Amygdala (tissue), 56 donors: ENCODE results near the gene PDSS2.
"Not testable (repeated sequence)": the region's sequence is repeated elsewhere in the genome, so short reads cannot be mapped to it uniquely, and the experiment has no call there.

Experiments
- DNase-seq, 56 donors: peaks; one replicate each; lab custom pipeline; 2025; lab: John Stamatoyannopoulos, UW

PDSS2 gene

DNA sequence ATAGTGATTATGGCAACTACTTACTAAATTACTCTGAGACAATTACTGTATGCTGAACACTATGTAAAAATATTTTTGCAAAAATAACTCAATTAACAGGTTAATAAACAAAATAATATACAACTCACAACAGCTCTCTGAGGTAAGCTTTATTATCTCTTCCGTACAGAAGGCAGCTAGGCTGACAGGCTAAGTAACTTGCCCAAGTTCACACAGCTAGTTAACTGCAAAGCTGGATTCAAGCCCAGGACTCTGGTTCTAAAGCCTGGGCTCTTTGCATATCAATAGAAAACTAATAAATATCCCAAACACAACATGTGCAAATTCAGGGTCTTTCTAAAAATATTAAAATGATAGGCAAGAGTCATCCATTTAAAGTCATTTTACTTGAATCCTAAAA lies 174.6 kb downstream of the PDSS2 start:
- peak in 1 of 56 donors; percentile 1 for DNase-seq

DNA sequence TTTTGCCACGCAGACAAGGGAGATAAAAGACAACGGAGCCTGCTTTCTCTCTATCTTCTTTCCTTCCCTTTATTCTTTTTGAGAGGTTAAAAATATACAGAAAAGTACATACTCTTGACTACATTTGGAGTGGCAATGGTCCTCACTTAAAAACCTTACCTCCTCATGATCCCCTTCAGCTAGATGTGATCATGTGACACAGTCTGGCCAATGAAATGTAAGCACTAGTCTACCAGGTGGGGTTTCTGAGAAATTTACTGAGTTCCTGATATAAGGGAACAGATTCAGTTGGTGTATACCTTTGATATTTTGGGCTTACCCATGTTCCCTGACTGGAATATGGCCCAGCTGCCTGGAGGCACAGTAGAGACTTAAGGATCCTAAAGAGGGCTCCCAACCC lies 178.6 kb downstream of the PDSS2 start:
- no peak for DNase-seq

- DNase-seq: not testable (repeated sequence)
Measured at GRCh38 chr6:107280001-107280400, 179.4 kb downstream of the PDSS2 start.

GRCh38 chr6:107275330-107275865 lies 184.0 kb downstream of the PDSS2 start:
- no peak for DNase-seq

- no peak for DNase-seq
Measured at GRCh38 chr6:107274288-107274687, 185.1 kb downstream of the PDSS2 start.

- DNase-seq: no peak
Measured at GRCh38 chr6:107272246-107272645, 187.1 kb downstream of the PDSS2 start.

DNA sequence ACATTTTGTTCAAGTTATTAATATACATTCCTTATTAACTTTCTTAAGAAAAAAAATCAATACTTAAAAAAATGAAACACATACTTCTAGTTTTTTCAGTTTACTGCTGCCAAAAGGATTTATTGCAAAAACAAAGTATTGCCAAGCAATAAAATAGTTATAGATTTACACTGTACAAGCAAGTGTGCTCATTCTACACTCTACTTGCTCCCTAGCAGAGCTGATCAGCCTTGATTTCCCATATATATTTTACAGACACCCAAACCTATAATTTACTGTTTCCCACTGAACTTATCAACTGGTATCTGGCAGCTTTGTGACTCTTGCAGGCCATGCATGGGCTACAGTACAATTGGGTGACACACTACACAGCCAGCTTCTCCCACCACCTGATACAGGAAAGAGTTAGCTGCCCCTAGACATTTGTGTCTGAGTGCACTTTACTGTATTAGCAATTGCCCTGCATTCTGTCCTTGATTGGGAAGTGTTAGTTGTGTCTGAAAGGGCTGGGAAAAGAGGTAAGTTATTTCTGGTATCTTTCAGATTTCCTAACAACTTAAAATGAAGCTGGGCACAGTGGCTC lies 188.1 kb downstream of the PDSS2 start:
- DNase-seq: no peak

- no peak for DNase-seq
Measured at GRCh38 chr6:107267634-107268033, 191.7 kb downstream of the PDSS2 start.

DNA sequence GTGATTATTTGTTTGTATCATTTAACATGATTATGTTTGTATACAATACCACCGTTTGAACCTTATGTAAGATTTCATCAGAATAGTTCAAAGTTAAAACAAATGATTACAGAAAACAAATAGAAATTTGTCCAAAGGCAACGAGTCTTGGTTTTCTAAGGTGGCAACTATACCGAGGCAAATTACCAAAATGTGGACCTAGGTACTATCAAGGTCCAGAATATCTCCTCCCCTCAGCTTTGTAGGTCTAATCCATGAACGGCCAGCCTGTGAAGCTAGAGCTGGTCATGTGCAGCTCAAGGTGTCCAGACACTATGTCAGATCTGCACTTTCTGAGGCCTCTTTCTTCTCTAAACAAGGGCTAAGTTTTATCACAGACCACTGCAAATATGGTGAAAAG lies 192.4 kb downstream of the PDSS2 start:
- DNase-seq: no peak

- no peak for DNase-seq
Measured at GRCh38 chr6:107266563-107266962, 192.8 kb downstream of the PDSS2 start.

GRCh38 chr6:107264357-107264840 lies 195.0 kb downstream of the PDSS2 start:
- no peak for DNase-seq

DNA sequence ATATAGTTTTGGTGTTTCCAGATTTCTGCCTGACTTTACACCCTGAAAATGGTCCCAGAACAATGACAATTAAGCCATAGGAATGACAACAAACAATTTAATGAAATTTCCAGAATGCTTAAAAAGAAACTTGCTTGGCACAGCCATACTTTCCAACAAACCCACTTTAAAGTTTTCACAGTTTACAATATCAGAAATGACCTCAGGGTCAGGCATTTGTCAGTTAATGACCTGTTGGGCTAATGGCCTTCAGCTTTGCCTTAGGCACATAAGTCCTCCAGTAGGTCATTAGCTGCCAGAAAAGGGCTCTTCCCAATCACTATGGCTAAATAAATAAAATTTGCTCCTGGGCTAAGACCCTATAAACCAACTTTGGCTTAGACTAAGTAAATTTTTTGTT lies 199.4 kb downstream of the PDSS2 start:
- DNase-seq: no peak

- DNase-seq: no peak
Measured at GRCh38 chr6:107248147-107248546, 211.2 kb downstream of the PDSS2 start.

DNA sequence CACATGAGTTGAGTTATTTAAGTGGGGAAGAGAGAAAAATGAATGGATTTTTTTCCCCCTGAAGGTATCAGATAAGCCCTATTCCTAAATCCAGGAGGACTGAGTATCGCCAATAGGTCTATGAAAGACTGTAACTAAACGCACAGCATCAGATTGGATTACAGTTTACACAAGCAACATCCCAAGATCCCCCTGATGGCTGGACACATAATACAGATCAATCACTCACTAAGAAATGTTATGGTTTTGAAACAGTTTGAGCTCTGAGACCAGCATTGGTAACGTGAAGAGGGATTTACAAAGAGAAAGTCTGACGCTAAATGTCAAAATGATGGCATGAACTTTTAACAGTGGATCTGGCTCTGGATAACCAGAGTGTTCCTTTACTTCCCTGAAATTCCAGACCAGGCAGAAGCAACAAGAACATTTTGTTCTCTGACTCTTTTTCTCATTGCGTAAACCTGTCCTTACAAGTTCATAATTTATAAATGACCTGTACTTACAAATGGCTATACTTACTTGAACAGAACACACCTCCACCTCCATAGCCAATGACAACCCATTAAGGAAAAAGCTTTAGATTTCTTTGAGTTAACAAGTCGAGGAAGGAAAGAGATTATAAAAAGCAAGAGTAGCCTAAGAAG lies 212.3 kb downstream of the PDSS2 start:
- no peak for DNase-seq

DNA sequence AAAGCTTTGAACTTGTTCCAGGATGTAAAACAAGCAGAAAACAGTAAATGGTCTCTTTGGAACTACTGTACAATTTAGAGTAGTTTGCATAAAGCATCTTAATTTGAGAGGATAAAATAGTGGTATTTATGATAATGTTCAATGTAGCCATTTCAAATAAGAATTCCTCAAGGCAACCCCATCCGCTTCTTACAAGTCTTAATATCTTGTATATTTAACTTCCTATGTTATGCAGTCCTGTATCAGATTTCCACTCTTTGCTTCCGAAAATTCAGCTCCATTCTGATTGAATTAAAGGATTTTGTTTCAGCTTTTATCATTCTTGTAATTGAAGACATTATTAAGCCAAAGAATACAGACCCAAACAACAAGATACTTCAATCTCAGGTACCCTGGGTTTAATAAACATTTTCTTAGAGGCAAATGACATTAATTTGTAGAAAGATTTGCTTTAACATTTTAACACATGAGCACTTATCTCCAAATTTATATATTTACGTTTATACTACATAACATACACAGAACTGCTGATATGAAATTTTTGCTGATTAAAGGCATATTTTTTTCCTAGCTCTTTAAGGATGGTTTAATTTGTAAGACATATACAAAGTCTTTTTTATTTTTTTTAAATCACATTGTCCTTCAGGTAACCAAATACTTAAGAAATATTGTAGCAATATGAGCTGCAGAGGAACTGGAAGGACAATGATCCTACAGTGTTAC lies 213.0 kb downstream of the PDSS2 start:
- no peak for DNase-seq

- no peak for DNase-seq
Measured at GRCh38 chr6:107244742-107245480, 214.5 kb downstream of the PDSS2 start.

GRCh38 chr6:107244082-107244741 lies 215.2 kb downstream of the PDSS2 start:
- DNase-seq: no peak

- no peak for DNase-seq
Measured at GRCh38 chr6:107243471-107243870, 215.9 kb downstream of the PDSS2 start.

DNA sequence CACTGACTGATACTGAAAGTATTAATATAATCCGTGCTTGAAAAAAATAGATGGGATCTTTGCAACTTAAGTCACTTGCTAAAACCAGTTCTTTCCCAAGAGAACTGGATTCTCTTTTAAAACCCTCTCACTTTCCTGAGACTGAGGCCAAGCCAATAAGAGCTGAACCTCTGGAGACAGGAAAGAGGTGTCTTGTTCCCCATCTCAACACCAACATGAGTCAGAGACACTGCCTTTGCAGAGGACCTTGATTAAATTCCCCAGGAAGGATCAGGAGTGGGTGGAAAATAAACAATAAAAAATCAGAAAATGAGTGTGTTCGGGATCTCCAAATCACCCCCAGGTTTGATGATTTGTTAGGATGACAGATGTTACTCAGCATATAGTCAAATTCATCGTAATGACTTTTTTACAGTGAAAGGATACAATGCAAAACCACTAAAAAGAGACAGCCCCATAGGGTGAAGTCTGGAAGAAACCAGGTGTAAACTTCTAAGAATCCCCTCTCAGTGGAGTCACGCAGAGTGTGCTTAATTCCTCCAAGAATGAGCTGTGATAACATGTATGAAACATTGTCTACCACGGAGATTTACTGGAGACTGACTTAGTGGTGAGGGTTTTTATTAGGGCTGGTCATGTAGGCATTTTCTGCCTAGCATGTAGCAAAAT lies 221.2 kb downstream of the PDSS2 start:
- DNase-seq: no peak

- DNase-seq: no peak
Measured at GRCh38 chr6:107235511-107235910, 223.9 kb downstream of the PDSS2 start.
